Fibroblast of the aortic adventitia (primary cell): ENCODE results near the gene TFB2M. TPM values are rescaled to one million over a fixed set of nuclear protein-coding genes. Genes with fewer than 3 reads are reported as not detected.

Source experiments
- DNase-seq: peaks from one replicate; pipeline ENCODE4 v3.0.0-alpha.2; 2010; ENCODE audit warnings: low read depth
- H3K4me3 ChIP-seq: 2 replicates; pipeline ENCODE4 v1.5.1; 2011; ENCODE audit warnings: low read depth, mild to moderate bottlenecking, control low read depth, low read length, moderate library complexity
- CTCF ChIP-seq: IDR thresholded peaks from 2 replicates; pipeline ENCODE4 v1.5.1; 2011; ENCODE audit warnings: mild to moderate bottlenecking, low read length, control low read depth, inconsistent platforms; ENCODE audit not compliant: insufficient read depth
- total RNA-seq: library from RNA; depleted of rRNA; stranded (reverse); fragments of >200 nt; gene quantifications from 2 replicates; pipeline ENCODE4 v1.2.3, GENCODE V29; 2012; ENCODE audit warnings: low replicate concordance

The TFB2M gene
- total RNA-seq, 1 donor, result 22.2 TPM

GRCh38 chr1:246528933-246529731 lies 36.9 kb downstream of the TFB2M start:
- no peak for DNase-seq
- TF ChIP-seq CTCF, result no peak
- H3K4me3 ChIP-seq, result no peak overlapping the region

GRCh38 chr1:246527402-246528088 lies 38.5 kb downstream of the TFB2M start:
- TF ChIP-seq CTCF, result no peak
- no peak overlapping the region for H3K4me3 ChIP-seq
- DNase-seq, result no peak

- no peak for DNase-seq
- H3K4me3 ChIP-seq, result no peak overlapping the region
- no peak for TF ChIP-seq CTCF
Measured at GRCh38 chr1:246526915-246527314, 39.1 kb downstream of the TFB2M start.

GRCh38 chr1:246526380-246526779 lies 39.7 kb downstream of the TFB2M start:
- no peak for TF ChIP-seq CTCF
- no peak for DNase-seq
- H3K4me3 ChIP-seq, result no peak overlapping the region

GRCh38 chr1:246519514-246519913 lies 46.5 kb downstream of the TFB2M start:
- DNase-seq, result no peak
- H3K4me3 ChIP-seq, result no peak overlapping the region
- no peak for TF ChIP-seq CTCF

GRCh38 chr1:246518456-246519205 lies 47.4 kb downstream of the TFB2M start:
- no peak overlapping the region for H3K4me3 ChIP-seq
- no peak for TF ChIP-seq CTCF
- no peak for DNase-seq
